ENCODE results near the gene LTBP2. TPM values are rescaled to one million over a fixed set of nuclear protein-coding genes. Genes with fewer than 3 reads are reported as not detected.

The LTBP2 gene
- total and polyA plus RNA-seq, 2 of the 8 experiments (the other 6 are each of a cell fraction or from before 2014, with no cell fraction given) = 0.48 to 0.89 TPM

- no peak overlapping the region for H3K4me3 ChIP-seq (ENCODE audit: extremely low read depth in 1 of 4, insufficient read depth in 2 of 4, low read depth in 3 of 4, low read length in 4 of 4)
- H3K14ac ChIP-seq (ENCODE audit: insufficient read length) = no peak overlapping the region
- no peak overlapping the region for H4K5ac ChIP-seq (ENCODE audit: insufficient read length, low read depth, low read length)
- H3K23ac ChIP-seq (ENCODE audit: insufficient read length) = no peak overlapping the region
- ChIA-PET CTCF (ENCODE audit: partially characterized antibody) (interaction anchor here (1.4 to 2.0 kb wide), 3 partner anchors 29 to 77 kb away, joined by 3 to 5 read pairs (median 5); no protein-coding TSS in a partner anchor), POLR2A (ENCODE audit: partially characterized antibody) (no interaction called here)
- H3K79me2 ChIP-seq (ENCODE audit: control insufficient read depth in 1 of 2, insufficient read depth in 2 of 2, low read length in 2 of 2) = no peaks in the 10 kb centered on the region
- no peaks in the 10 kb centered on the region for H3K9me3 ChIP-seq (ENCODE audit: insufficient read depth in 2 of 2, low read depth in 1 of 2, low read length in 1 of 2)
- H3K56ac ChIP-seq (replicated peaks; ENCODE audit: insufficient read length, low read depth, low read length) = no peak overlapping the region
- no peak overlapping the region for H2AK5ac ChIP-seq (ENCODE audit: low read depth, low read length)
- H3K18ac ChIP-seq (ENCODE audit: extremely low read depth, low read length) = no peak overlapping the region
- H3K27me3 ChIP-seq (replicated peaks in 1 of 4; ENCODE audit: control insufficient read depth in 3 of 4, extremely low read depth in 1 of 4, insufficient read depth in 3 of 4, low read length in 3 of 4) = no peaks in the 10 kb centered on the region
- H3K36me3 ChIP-seq (ENCODE audit: control insufficient read depth in 2 of 4, insufficient read depth in 4 of 4, low read length in 3 of 4) = no peaks in the 10 kb centered on the region
- WGBS, 2 experiments (ENCODE audit: extremely low coverage in 1 of 2, insufficient coverage in 1 of 2, insufficient read length in 1 of 2, insufficient replicate concordance in 2 of 2, low coverage in 1 of 2, low lambda C conversion rate in 2 of 2, missing lambda C conversion rate in 1 of 2) = 80% methylated on average over 12 of the region's 12 CpGs; no CpG with 5 or more reads in 1 of the 2 experiments
- no peak overlapping the region for H3K9ac ChIP-seq (replicated peaks in 1 of 4; ENCODE audit: extremely low read depth in 1 of 4, low read depth in 3 of 4, low read length in 3 of 4)
- H2BK5ac ChIP-seq (ENCODE audit: low read depth, low read length) = no peak overlapping the region; the same call in 1 of the 2 replicates
- H3K4me2 ChIP-seq (ENCODE audit: insufficient read depth in 1 of 2, low read depth in 2 of 2, low read length in 2 of 2) = no peak overlapping the region
- no peak for FAIRE-seq
- no peak overlapping the region for H2BK20ac ChIP-seq (ENCODE audit: low read length)
- H3K79me1 ChIP-seq (ENCODE audit: low read depth, low read length) = no peaks in the 10 kb centered on the region
- H3K27ac ChIP-seq (ENCODE audit: low read depth, low read length) = no peak overlapping the region
- no peak overlapping the region for H2BK120ac ChIP-seq (replicated peaks; ENCODE audit: low read depth, low read length)
- H4K20me1 ChIP-seq (replicated peaks in 1 of 2; ENCODE audit: control insufficient read depth in 1 of 2, insufficient read depth in 2 of 2, low read length in 2 of 2) = no peaks in the 10 kb centered on the region
- no peak overlapping the region for H4K8ac ChIP-seq (ENCODE audit: extremely low read depth, insufficient read depth, low read length)
- DNase-seq (ENCODE audit: low read depth in 1 of 2, low spot score in 2 of 2) = no peak
- H3K23me2 ChIP-seq (ENCODE audit: low read depth, low read length) = no peaks in the 10 kb centered on the region
- peaks cover 0 to 3% (median 0%) of the 10 kb centered on the region in 4 experiments; a peak in 2 of 7 replicates for H3K4me1 ChIP-seq (replicated peaks in 1 of 4; ENCODE audit: control insufficient read depth in 3 of 4, insufficient read depth in 4 of 4, low read length in 3 of 4)
- no peak overlapping the region for H3K4ac ChIP-seq (replicated peaks; ENCODE audit: insufficient read length, low read depth, low read length)
- no peak overlapping the region for H2BK15ac ChIP-seq (ENCODE audit: low read length)
- no peak overlapping the region for H2BK12ac ChIP-seq (ENCODE audit: low read depth, low read length)
- no peak overlapping the region for H2AFZ ChIP-seq (ENCODE audit: low read length)
- no peak overlapping the region for H4K91ac ChIP-seq (replicated peaks; ENCODE audit: insufficient read length, low read length)
- TF ChIP-seq SUZ12 (IDR thresholded peaks at IDR 0.05; ENCODE audit: low read length) = no peak
- TF ChIP-seq RAD21 (IDR thresholded peaks at IDR 0.05 in 1 of 2, conservative IDR thresholded peaks at IDR 0.05 in 1 of 2; ENCODE audit: low read depth in 2 of 2, low read length in 2 of 2) = no peak
- no peak for TF ChIP-seq TCF12 (IDR thresholded peaks at IDR 0.05; ENCODE audit: low read depth, low read length)
- no peak for TF ChIP-seq NANOG (IDR thresholded peaks at IDR 0.05; ENCODE audit: insufficient read depth, low read depth, low read length, poor library complexity, severe bottlenecking)
- no peak for TF ChIP-seq CTCF (IDR thresholded peaks at IDR 0.05; ENCODE audit: control extremely low read depth in 1 of 3, insufficient read depth in 1 of 3, low read depth in 1 of 3, low read length in 3 of 3)
- no peak for TF ChIP-seq HDAC6 (IDR thresholded peaks at IDR 0.05; ENCODE audit: low read depth, low read length)
- no peak for TF ChIP-seq CEBPB (IDR thresholded peaks at IDR 0.05; ENCODE audit: low read depth, low read length)
- no peak for TF ChIP-seq EP300 (IDR thresholded peaks at IDR 0.05; ENCODE audit: borderline replicate concordance in 1 of 2, low read depth in 2 of 2, low read length in 2 of 2)
Measured at GRCh38 chr14:74579447-74580274, 32.4 kb downstream of the LTBP2 start.

Measured in H1 (cell line).